Endodermal cell (in vitro differentiated cells): ENCODE measurements around the gene DNTT. TPM values are rescaled to one million over a fixed set of nuclear protein-coding genes. Genes with fewer than 3 reads are reported as not detected.

Source experiments
- DNase-seq: peaks from one replicate; pipeline ENCODE4 v3.0.0-alpha.2; 2017
- H3K27ac ChIP-seq: 2 replicates; pipeline ENCODE4 v1.5.1; 2013; ENCODE audit warnings: mild to moderate bottlenecking, low read depth, low read length, moderate library complexity
- H3K27me3 ChIP-seq: 2 replicates; pipeline ENCODE4 v1.6.1; 2013; ENCODE audit warnings: mild to moderate bottlenecking, low read length, moderate library complexity; ENCODE audit not compliant: insufficient read depth, control insufficient read depth, poor library complexity, severe bottlenecking
- H3K36me3 ChIP-seq: 2 replicates; pipeline ENCODE4 v1.7.0; 2013; ENCODE audit warnings: mild to moderate bottlenecking, low read length, moderate library complexity; ENCODE audit not compliant: control insufficient read depth, insufficient read depth
- H3K4me1 ChIP-seq: one replicate; pipeline ENCODE4 v1.7.0; 2013; ENCODE audit warnings: low read length; ENCODE audit not compliant: control insufficient read depth, insufficient read depth
- H3K4me3 ChIP-seq: 2 replicates; pipeline ENCODE4 v1.5.1; 2013; ENCODE audit warnings: mild to moderate bottlenecking, low read length, moderate library complexity
- H3K9ac ChIP-seq: 2 replicates; pipeline ENCODE4 v1.6.1; 2013; ENCODE audit warnings: mild to moderate bottlenecking, low read length, moderate library complexity; ENCODE audit not compliant: poor library complexity, severe bottlenecking; ENCODE audit errors: extremely low read depth
- H3K9me3 ChIP-seq: 2 replicates; pipeline ENCODE4 v1.6.1; 2013; ENCODE audit warnings: mild to moderate bottlenecking, low read length, moderate library complexity; ENCODE audit not compliant: control insufficient read depth
- H3K27ac Mint-ChIP-seq: 2 replicates; pipeline ENCODE4 v1.8.0; 2020; ENCODE audit warnings: mixed read lengths
- H3K27me3 Mint-ChIP-seq: 2 replicates; pipeline ENCODE4 v1.8.0; 2021; ENCODE audit warnings: mild to moderate bottlenecking, mixed read lengths; ENCODE audit not compliant: insufficient read depth
- H3K36me3 Mint-ChIP-seq: 2 replicates; pipeline ENCODE4 v1.8.0; 2020; ENCODE audit warnings: low read depth, mixed read lengths
- H3K4me1 Mint-ChIP-seq: 2 replicates; pipeline ENCODE4 v1.8.0; 2020; ENCODE audit warnings: mixed read lengths
- H3K4me3 Mint-ChIP-seq: 2 replicates; pipeline ENCODE4 v1.8.0; 2020; ENCODE audit warnings: mild to moderate bottlenecking, moderate library complexity, mixed read lengths
- H3K9me3 Mint-ChIP-seq: 2 replicates; pipeline ENCODE4 v1.8.0; 2020; ENCODE audit warnings: mild to moderate bottlenecking, mixed read lengths
- WGBS, 2 experiments: methylation state at CpG; one replicate each; pipeline versions ENCODE4 v1.1.5 to v1.1.7; 2013; ENCODE audit warnings: missing lambda C conversion rate in 2 of 2, mixed read lengths in 1 of 2; ENCODE audit not compliant: insufficient coverage in 1 of 2, insufficient read length in 1 of 2; 5-methylcytosine and 5-hydroxymethylcytosine counted together
- total RNA-seq, 2 donors: library from RNA; stranded (reverse); fragmentation: NEBNext Ultra II Directional in 1 of 2; extraction: Animal tissue kit (Norgen Biotek cat#: 25700) in 1 of 2; gene quantifications; 2 replicates in 1 of 2; 3 replicates in 1 of 2; pipeline ENCODE4 v1.2.1, GENCODE V29; 2021
- TF ChIP-seq, protein P1 (sequence below): fragments of 200-600 bp; sonication (generic); conservative IDR thresholded peaks from 2 replicates; pipeline ENCODE4 v1.5.0; 2021; ENCODE audit warnings: antibody characterized with exemption, mild to moderate bottlenecking

The DNTT gene
- total RNA-seq, 2 donors from 2014 or later: not detected

DNA sequence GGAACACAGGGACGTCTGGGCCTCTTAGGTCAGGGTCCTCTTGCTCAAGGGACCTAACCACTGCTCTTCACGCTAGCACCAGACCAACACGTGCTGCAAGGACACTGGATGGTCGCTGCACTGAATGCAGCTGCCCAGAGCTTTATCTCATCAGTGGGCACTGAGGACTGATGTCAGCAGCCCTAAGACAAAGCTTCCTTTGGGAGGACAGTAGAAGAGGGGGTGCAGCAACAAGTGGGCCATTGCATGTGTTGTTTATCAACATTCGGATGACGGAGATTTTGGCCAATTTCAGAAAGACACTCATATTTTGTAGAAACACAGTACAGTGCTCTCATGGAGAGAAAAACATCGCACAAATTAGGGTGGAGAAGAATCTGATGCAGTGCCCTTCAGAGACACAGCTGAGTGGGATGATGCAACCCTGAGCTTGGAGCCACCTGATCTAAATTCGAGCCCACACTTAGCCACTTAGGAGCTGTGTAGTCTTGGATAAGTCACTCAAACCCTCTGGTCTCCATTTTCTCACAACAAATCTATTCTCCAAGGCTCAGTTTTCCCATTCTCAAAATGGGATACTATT is 52.9 kb downstream of the DNTT start:
- peaks cover 11% of the 10 kb centered on the region for H3K4me1 Mint-ChIP-seq
- Histone ChIP-seq H3K4me1 (peaks cover 5% of the 10 kb centered on the region), H3K27me3 (no peaks in the 10 kb centered on the region), H3K9me3 (no peaks in the 10 kb centered on the region), H3K36me3 (no peaks in the 10 kb centered on the region), H3K4me3 (no peak overlapping the region), H3K27ac (no peak overlapping the region), H3K9ac (no peak overlapping the region)
- TF ChIP-seq, protein P1, sequence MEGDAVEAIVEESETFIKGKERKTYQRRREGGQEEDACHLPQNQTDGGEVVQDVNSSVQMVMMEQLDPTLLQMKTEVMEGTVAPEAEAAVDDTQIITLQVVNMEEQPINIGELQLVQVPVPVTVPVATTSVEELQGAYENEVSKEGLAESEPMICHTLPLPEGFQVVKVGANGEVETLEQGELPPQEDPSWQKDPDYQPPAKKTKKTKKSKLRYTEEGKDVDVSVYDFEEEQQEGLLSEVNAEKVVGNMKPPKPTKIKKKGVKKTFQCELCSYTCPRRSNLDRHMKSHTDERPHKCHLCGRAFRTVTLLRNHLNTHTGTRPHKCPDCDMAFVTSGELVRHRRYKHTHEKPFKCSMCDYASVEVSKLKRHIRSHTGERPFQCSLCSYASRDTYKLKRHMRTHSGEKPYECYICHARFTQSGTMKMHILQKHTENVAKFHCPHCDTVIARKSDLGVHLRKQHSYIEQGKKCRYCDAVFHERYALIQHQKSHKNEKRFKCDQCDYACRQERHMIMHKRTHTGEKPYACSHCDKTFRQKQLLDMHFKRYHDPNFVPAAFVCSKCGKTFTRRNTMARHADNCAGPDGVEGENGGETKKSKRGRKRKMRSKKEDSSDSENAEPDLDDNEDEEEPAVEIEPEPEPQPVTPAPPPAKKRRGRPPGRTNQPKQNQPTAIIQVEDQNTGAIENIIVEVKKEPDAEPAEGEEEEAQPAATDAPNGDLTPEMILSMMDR: no peak
- H3K27me3 Mint-ChIP-seq: no peaks in the 10 kb centered on the region
- no peaks in the 10 kb centered on the region for H3K9me3 Mint-ChIP-seq
- no peaks in the 10 kb centered on the region for H3K36me3 Mint-ChIP-seq
- WGBS, 2 experiments: 79 to 80% methylated on average over 7 to 8 of the region's 8 CpGs
- no peak overlapping the region for H3K27ac Mint-ChIP-seq
- no peak overlapping the region for H3K4me3 Mint-ChIP-seq
- DNase-seq: no peak

DNA sequence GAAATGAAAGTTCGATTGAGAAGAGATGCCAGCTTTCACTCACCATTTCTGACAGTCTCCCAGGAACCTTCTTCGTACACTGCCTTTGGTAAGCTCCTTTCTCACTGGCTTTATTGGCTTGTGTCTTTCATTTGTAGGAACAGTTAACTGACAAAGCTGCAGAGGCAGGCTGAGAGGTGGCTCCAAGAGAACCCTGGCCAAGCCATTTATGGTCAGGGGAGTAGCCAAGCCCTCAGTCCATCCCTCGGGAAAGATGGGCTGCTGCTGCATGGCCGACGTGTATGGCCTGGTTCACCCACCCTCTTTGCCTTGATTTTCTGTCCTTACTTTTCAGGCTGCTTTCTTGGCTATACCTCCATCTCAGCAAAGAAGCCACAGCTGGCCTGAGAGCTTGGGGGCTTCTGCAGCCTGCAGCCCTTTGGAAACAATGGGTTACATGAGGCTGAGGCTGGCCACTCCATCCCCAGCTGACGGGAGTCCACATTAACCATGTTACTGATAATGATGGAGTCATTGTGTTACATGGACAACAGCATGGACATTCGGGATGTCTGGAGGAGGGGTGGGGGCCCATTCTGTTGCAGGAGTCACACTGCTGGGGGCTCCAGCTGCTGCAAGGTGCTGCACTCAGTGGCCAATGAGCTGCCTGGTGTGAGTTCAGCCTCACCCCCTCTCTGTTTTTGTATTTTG is 54.8 kb downstream of the DNTT start, which contains the start of gene OPALIN:
OPALIN (minus strand) TSS at position 152 of the 690 bp plus-strand sequence; CDS start at position 46, 106 bp downstream.
- peak; percentile 29 for DNase-seq
- no peak within 1 kb of the TSS for H3K4me3 Mint-ChIP-seq
- no peak within 1 kb of the TSS for H3K4me3 ChIP-seq
- no peak within 1 kb of the TSS for H3K27ac ChIP-seq
- H3K4me1 Mint-ChIP-seq: no peaks in the 10 kb centered on the region
- no peaks in the 10 kb centered on the region for H3K36me3 ChIP-seq
- no peaks in the 10 kb centered on the region for H3K9me3 Mint-ChIP-seq
- H3K27me3 ChIP-seq: no peaks in the 10 kb centered on the region
- no peaks in the 10 kb centered on the region for H3K9me3 ChIP-seq
- TF ChIP-seq, protein P1: no peak
- H3K4me1 ChIP-seq: no peaks in the 10 kb centered on the region
- H3K9ac ChIP-seq: no peak within 1 kb of the TSS
- H3K27me3 Mint-ChIP-seq: peaks cover 3% of the 10 kb centered on the region
- H3K27ac Mint-ChIP-seq: no peak within 1 kb of the TSS
- WGBS, 2 experiments: 86 to 93% methylated on average over 4 to 7 of the region's 7 CpGs
- no peaks in the 10 kb centered on the region for H3K36me3 Mint-ChIP-seq

DNA sequence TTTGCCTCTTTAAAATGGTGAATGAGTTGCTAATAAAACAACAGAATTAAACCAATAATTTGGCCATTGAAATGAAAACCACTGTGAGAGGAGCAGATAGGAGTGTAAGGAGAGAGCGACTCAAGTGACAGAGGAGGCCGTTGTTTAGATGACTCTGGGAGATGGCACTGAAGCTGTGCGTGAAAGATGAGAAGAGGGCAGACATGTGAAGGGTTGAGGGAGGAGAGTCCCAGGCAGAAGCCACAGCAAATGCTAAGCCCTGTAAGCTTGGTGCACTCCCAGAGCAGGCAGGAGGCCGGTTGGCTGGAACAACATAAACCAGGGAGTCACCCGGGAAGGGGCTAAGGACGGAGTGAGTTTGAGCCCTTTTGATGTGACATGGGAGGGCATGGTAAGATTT is 55.4 kb downstream of the DNTT start:
- Mint-ChIP-seq H3K9me3 (no peaks in the 10 kb centered on the region), H3K36me3 (no peaks in the 10 kb centered on the region), H3K4me1 (no peaks in the 10 kb centered on the region), H3K27ac (no peak overlapping the region), H3K4me3 (no peak overlapping the region), H3K27me3 (peaks cover 3% of the 10 kb centered on the region)
- no peak overlapping the region for H3K4me3 ChIP-seq
- H3K9me3 ChIP-seq: no peaks in the 10 kb centered on the region
- H3K36me3 ChIP-seq: no peaks in the 10 kb centered on the region
- TF ChIP-seq, protein P1: no peak
- no peak overlapping the region for H3K27ac ChIP-seq
- peak; percentile 17 for DNase-seq
- no peaks in the 10 kb centered on the region for H3K27me3 ChIP-seq
- no peak overlapping the region for H3K9ac ChIP-seq
- 92% methylated on average over 6 of the region's 6 CpGs for WGBS, 2 experiments
- no peaks in the 10 kb centered on the region for H3K4me1 ChIP-seq
